Stimulated activated CD4-positive, alpha-beta T cell treated with anti-CD3 and anti-CD28 coated beads, Interleukin-4, amount 100 ng/mL, for 1 hour (primary cell): ENCODE data around the gene AMTN.
"Not testable (repeated sequence)": the region's sequence is repeated elsewhere in the genome, so short reads cannot be mapped to it uniquely, and the experiment has no call there.

ENCODE experiments used
- DNase-seq: peaks from one replicate; pipeline ENCODE4 v3.0.0-alpha.2; 2020

The AMTN gene

GRCh38 chr4:70518269-70518668, at the start of gene AMTN:
TSS of gene AMTN (plus strand) at chr4:70518569. CDS start at chr4:70518778, 209 bp downstream.
- no peak for DNase-seq

- DNase-seq: no peak
Observed at GRCh38 chr4:70471897-70472296, 46.5 kb upstream of the AMTN start, which contains the start of gene MUC7. TSS of gene MUC7 (plus strand) at chr4:70472197. CDS start at chr4:70474022, 1,825 bp downstream.

- no peak for DNase-seq
Observed at GRCh38 chr4:70473679-70474078, 44.7 kb upstream of the AMTN start.

- DNase-seq: no peak
Observed at GRCh38 chr4:70488748-70489147, 29.6 kb upstream of the AMTN start.

- DNase-seq: no peak
Observed at GRCh38 chr4:70496231-70496630, 22.1 kb upstream of the AMTN start.

- DNase-seq: not testable (repeated sequence)
Observed at GRCh38 chr4:70501838-70502237, 16.5 kb upstream of the AMTN start.

GRCh38 chr4:70504733-70505132, 13.6 kb upstream of the AMTN start:
- no peak for DNase-seq

- peak; percentile 53 for DNase-seq
Observed at GRCh38 chr4:70505151-70505748, 13.1 kb upstream of the AMTN start.

GRCh38 chr4:70508801-70509200, 9.6 kb upstream of the AMTN start:
- no peak for DNase-seq

GRCh38 chr4:70511365-70511764, 7.0 kb upstream of the AMTN start:
- DNase-seq: no peak

GRCh38 chr4:70515367-70516250, 2.8 kb upstream of the AMTN start:
- DNase-seq: no peak

GRCh38 chr4:70518716-70519115, 347 bp downstream of the AMTN start:
- no peak for DNase-seq

- DNase-seq: no peak
Observed at GRCh38 chr4:70522626-70523025, 4.3 kb downstream of the AMTN start.

- no peak for DNase-seq
Observed at GRCh38 chr4:70530997-70531396, 12.6 kb downstream of the AMTN start.

- DNase-seq: no peak
Observed at GRCh38 chr4:70531981-70532380, 13.6 kb downstream of the AMTN start.

- DNase-seq: no peak
Observed at GRCh38 chr4:70533211-70533610, 14.8 kb downstream of the AMTN start.

GRCh38 chr4:70533791-70534190, 15.4 kb downstream of the AMTN start:
- DNase-seq: no peak

GRCh38 chr4:70534886-70535285, 16.5 kb downstream of the AMTN start:
- not testable (repeated sequence) for DNase-seq

- no peak for DNase-seq
Observed at GRCh38 chr4:70538869-70539268, 20.5 kb downstream of the AMTN start.

- DNase-seq: no peak
Observed at GRCh38 chr4:70544279-70544868, 26.0 kb downstream of the AMTN start.

- DNase-seq: no peak
Observed at GRCh38 chr4:70556856-70557255, 38.5 kb downstream of the AMTN start.

GRCh38 chr4:70559211-70559830, 41.0 kb downstream of the AMTN start:
- peak; percentile 9 for DNase-seq

- DNase-seq: no peak
Observed at GRCh38 chr4:70559924-70560323, 41.6 kb downstream of the AMTN start.
